ENCODE data around the gene MOB4. TPM values are rescaled to one million over a fixed set of nuclear protein-coding genes. Genes with fewer than 3 reads are reported as not detected.
"Not testable (repeated sequence)": the region's sequence is repeated elsewhere in the genome, so short reads cannot be mapped to it uniquely, and the experiment has no call there.

The MOB4 gene
- total and polyA plus RNA-seq, 12 donors, result 17.2 to 43.2 (median 30.5) TPM

GRCh38 chr2:197543206-197543605, 27.3 kb downstream of the MOB4 start:
- WGBS, 2 donors, result 95% methylated on average over 3 of the region's 3 CpGs
- TF ChIP-seq, protein P1, sequence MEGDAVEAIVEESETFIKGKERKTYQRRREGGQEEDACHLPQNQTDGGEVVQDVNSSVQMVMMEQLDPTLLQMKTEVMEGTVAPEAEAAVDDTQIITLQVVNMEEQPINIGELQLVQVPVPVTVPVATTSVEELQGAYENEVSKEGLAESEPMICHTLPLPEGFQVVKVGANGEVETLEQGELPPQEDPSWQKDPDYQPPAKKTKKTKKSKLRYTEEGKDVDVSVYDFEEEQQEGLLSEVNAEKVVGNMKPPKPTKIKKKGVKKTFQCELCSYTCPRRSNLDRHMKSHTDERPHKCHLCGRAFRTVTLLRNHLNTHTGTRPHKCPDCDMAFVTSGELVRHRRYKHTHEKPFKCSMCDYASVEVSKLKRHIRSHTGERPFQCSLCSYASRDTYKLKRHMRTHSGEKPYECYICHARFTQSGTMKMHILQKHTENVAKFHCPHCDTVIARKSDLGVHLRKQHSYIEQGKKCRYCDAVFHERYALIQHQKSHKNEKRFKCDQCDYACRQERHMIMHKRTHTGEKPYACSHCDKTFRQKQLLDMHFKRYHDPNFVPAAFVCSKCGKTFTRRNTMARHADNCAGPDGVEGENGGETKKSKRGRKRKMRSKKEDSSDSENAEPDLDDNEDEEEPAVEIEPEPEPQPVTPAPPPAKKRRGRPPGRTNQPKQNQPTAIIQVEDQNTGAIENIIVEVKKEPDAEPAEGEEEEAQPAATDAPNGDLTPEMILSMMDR (IDR thresholded peaks at IDR 0.05), result no peak
- peaks cover 0 to 92% (median 37%) of the 10 kb centered on the region in 9 donors for H3K36me3 ChIP-seq
- intact Hi-C loops (cut with DNase I), result no loop called here
- ATAC-seq, result no peak
- peaks cover 0 to 18% (median 7%) of the 10 kb centered on the region in 9 donors for H3K4me1 ChIP-seq
- DNase-seq, result no peak
- H3K27me3 ChIP-seq, result no peaks in the 10 kb centered on the region
- no peak overlapping the region for H3K27ac ChIP-seq
- H3K4me3 ChIP-seq, result no peak overlapping the region
- no peaks in the 10 kb centered on the region for H3K9me3 ChIP-seq

GRCh38 chr2:197547163-197547900, 31.5 kb downstream of the MOB4 start:
- TF ChIP-seq, protein P1 (IDR thresholded peaks at IDR 0.05), result no peak
- DNase-seq, result no peak
- peak in 1 of 8 donors; percentile 25 for ATAC-seq
- Histone ChIP-seq H3K27me3 (no peaks in the 10 kb centered on the region), H3K4me1 (peaks cover 0 to 9% (median 0%) of the 10 kb centered on the region in 9 donors), H3K36me3 (peaks cover 0 to 93% (median 29%) of the 10 kb centered on the region in 9 donors), H3K4me3 (no peak overlapping the region), H3K27ac (peak overlapping the region in 2 of 10 donors; percentile 5 to 51), H3K9me3 (no peaks in the 10 kb centered on the region)
- WGBS, 2 donors, result 87 to 88% methylated on average over 5 of the region's 5 CpGs
- intact Hi-C loops (cut with DNase I), result no loop called here

DNA sequence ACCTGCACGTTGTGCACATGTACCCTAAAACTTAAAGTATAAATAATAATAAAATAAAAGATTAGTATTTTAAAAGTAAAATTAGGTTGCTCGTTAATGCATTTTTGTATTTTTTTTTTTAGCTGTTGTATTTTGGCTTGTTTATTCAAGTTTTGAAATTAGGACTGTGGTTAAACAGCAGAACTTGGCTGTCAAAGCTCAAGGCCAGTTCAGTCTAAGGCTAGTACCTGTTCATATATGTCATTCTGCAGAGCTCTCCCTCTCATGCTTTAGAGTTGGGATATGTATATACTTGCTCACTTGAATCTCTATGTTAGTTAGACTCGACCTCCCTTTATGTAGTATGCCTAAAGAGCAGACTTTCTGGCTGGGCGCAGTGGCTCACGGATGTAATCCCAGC, 32.7 kb downstream of the MOB4 start:
- intact Hi-C loops (cut with DNase I), result no loop called here
- Histone ChIP-seq H3K9me3 (no peaks in the 10 kb centered on the region), H3K36me3 (peaks cover 0 to 93% (median 28%) of the 10 kb centered on the region in 9 donors), H3K4me3 (no peak overlapping the region), H3K27ac (no peak overlapping the region), H3K4me1 (peaks cover 0 to 9% (median 0%) of the 10 kb centered on the region in 9 donors), H3K27me3 (no peaks in the 10 kb centered on the region)
- 95 to 96% methylated on average over 5 of the region's 5 CpGs for WGBS, 2 donors
- TF ChIP-seq, protein P1 (IDR thresholded peaks at IDR 0.05), result no peak
- no peak for ATAC-seq
- no peak for DNase-seq

DNA sequence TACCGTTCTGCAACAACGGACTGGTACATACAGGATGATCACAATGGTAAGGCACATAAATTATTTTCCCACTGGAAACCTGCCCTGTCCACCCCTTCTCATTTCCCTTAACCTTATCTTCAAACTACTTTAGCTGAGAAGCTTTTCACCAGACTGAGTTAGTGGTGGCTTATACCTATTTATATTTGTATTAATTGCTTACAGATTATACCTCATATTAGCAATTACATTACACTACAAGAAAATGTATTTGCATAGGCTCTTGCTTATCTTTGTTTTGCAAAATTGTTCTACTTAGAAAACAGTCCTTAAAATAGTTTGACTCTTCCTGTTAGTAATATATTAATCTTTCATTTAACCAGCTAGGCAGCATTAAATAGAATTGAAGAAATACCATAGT, 35.4 kb downstream of the MOB4 start:
- H3K27me3 ChIP-seq; intact Hi-C loops (cut with DNase I); DNase-seq; H3K9me3 ChIP-seq; ATAC-seq; H3K27ac ChIP-seq; H3K4me3 ChIP-seq: not testable (repeated sequence)
- 79 to 88% methylated on average over 2 of the region's 2 CpGs for WGBS, 2 donors
- Histone ChIP-seq H3K36me3 (peaks cover 0 to 85% (median 39%) of the 10 kb centered on the region in 9 donors), H3K4me1 (peaks cover 0 to 20% (median 6%) of the 10 kb centered on the region in 9 donors)

DNA sequence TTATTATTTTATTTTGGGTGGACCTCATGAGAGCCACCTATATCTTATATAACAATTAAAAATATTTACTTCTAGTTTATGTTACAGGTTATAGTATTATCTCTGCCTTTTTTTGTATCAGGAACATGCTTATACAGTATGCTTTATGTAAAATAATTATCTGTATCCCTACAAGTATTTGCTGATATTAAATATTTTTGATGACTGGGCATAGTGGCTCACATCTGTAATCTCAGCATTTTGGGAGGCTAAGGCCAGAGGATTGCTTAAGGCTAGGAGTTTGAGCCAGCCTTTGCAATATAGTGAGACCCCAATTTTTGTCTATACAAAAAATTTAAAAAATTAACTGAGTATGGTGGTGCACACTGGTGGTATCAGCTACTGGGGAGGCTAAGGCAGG, 39.6 kb downstream of the MOB4 start:
- H3K27me3 ChIP-seq, result no peaks in the 10 kb centered on the region
- peaks cover 0 to 70% (median 31%) of the 10 kb centered on the region in 9 donors for H3K36me3 ChIP-seq
- no peaks in the 10 kb centered on the region for H3K9me3 ChIP-seq
- peak overlapping the region in 5 of 10 donors; percentile 24 to 56 (median 51) for H3K27ac ChIP-seq
- intact Hi-C loops (cut with DNase I), result no loop called here
- DNase-seq (no peak), ATAC-seq (no peak)
- TF ChIP-seq, protein P1 (IDR thresholded peaks at IDR 0.05), result no peak
- peaks cover 0 to 17% (median 8%) of the 10 kb centered on the region in 9 donors for H3K4me1 ChIP-seq
- no peak overlapping the region for H3K4me3 ChIP-seq
